Endothelial cell of umbilical vein (primary cell): Measurements from ENCODE around the gene SLC1A7. TPM values are rescaled to one million over a fixed set of nuclear protein-coding genes. Genes with fewer than 3 reads are reported as not detected.

Experiments
- BruUV-seq: library from RNA; stranded (reverse); fragments of 400-500 nt; replicated peaks from 2 replicates; lab custom pipeline; 2021; lab: Mats Ljungman, UMichigan
- CTCF ChIA-PET: fragments of 300-600, 350-600 bp; sonication (Branson Sonifier 250); formaldehyde crosslinking; loops from one replicate; lab custom pipeline; 2021; ENCODE audit warnings: antibody characterized with exemption, inconsistent platforms; lab: Charles Lee
- POLR2A ChIA-PET: fragments of 300-600, 350-600 bp; sonication (Branson Sonifier 250); formaldehyde crosslinking; loops from one replicate; lab custom pipeline; 2021; ENCODE audit warnings: antibody characterized with exemption, inconsistent platforms; lab: Charles Lee
- DNase-seq: peaks from one replicate; pipeline ENCODE4 v3.0.0-alpha.2; 2011; ENCODE audit warnings: low read depth, low spot score
- FAIRE-seq: peaks from 2 replicates; lab custom pipeline; 2011; peaks lifted over from hg19 to GRCh38; lab: Jason Lieb, UNC
- H2AFZ ChIP-seq: 2 replicates; pipeline ENCODE4 v1.6.0; 2012; ENCODE audit warnings: low read depth, low read length, control low read depth, inconsistent platforms
- H3K27ac ChIP-seq: 2 replicates; pipeline ENCODE4 v1.5.1; 2011; ENCODE audit warnings: low read depth, mild to moderate bottlenecking, control low read depth, low read length, moderate library complexity; ENCODE audit not compliant: insufficient read depth
- H3K27me3 ChIP-seq, 2 experiments: 2 replicates each; pipeline versions ENCODE4 v1.6.0 to v1.6.1; 2011; ENCODE audit warnings: low read length in 2 of 2, mixed read lengths in 1 of 2; ENCODE audit not compliant: control insufficient read depth in 2 of 2, insufficient read depth in 2 of 2
- H3K36me3 ChIP-seq, 2 experiments: 2 replicates in 1 of 2; 3 replicates in 1 of 2; pipeline ENCODE4 v1.5.1; 2011; ENCODE audit warnings: low read length in 2 of 2, mild to moderate bottlenecking in 1 of 2, moderate library complexity in 1 of 2; ENCODE audit not compliant: control insufficient read depth in 2 of 2, insufficient read depth in 2 of 2; ENCODE audit errors: extremely low read depth in 1 of 2
- H3K4me1 ChIP-seq: 3 replicates; pipeline ENCODE4 v1.5.1; 2011; ENCODE audit warnings: mild to moderate bottlenecking, low read length; ENCODE audit not compliant: control insufficient read depth, insufficient read depth; ENCODE audit errors: extremely low read depth
- H3K4me2 ChIP-seq: 2 replicates; pipeline ENCODE4 v1.6.1; 2011; ENCODE audit warnings: low read length, control low read depth, mixed read lengths; ENCODE audit not compliant: insufficient read depth
- H3K4me3 ChIP-seq, 3 experiments: fragments of 200-600 bp in 1 of 3; sonication (generic), shearing (Covaris generic) in 1 of 3; replicated peaks in 1 of 3; 2 replicates each; pipeline ENCODE4 v1.5.1; 2011 to 2016; ENCODE audit warnings: control low read depth in 3 of 3, low read length in 3 of 3, mild to moderate bottlenecking in 2 of 3, inconsistent platforms in 1 of 3, low read depth in 1 of 3, moderate library complexity in 1 of 3; ENCODE audit not compliant: insufficient read depth in 1 of 3
- H3K79me2 ChIP-seq: 2 replicates; pipeline ENCODE4 v1.6.0; 2012; ENCODE audit warnings: low read length, inconsistent platforms; ENCODE audit not compliant: control insufficient read depth, insufficient read depth
- H3K9ac ChIP-seq: replicated peaks from 2 replicates; pipeline ENCODE3; 2011; ENCODE audit warnings: low read length, control low read depth; ENCODE audit not compliant: insufficient read depth; ENCODE audit errors: extremely low read depth
- H3K9me1 ChIP-seq: replicated peaks from 3 replicates; pipeline ENCODE4 v1.6.0; 2011; ENCODE audit warnings: mild to moderate bottlenecking, low read length; ENCODE audit not compliant: control insufficient read depth, insufficient read depth; ENCODE audit errors: extremely low read depth
- H3K9me3 ChIP-seq: replicated peaks from 2 replicates; pipeline ENCODE4 v1.5.1; 2012; ENCODE audit warnings: low read length, inconsistent platforms; ENCODE audit not compliant: control insufficient read depth, insufficient read depth
- H4K20me1 ChIP-seq: replicated peaks from 2 replicates; pipeline ENCODE3; 2011; ENCODE audit warnings: mild to moderate bottlenecking, low read length; ENCODE audit not compliant: control insufficient read depth, insufficient read depth; ENCODE audit errors: extremely low read depth
- CTCF ChIP-seq, 2 donors: IDR thresholded peaks; 1 replicate in 1 of 2; 2 replicates in 1 of 2; pipeline ENCODE4 v1.5.1; 2011; ENCODE audit warnings: low read length in 2 of 2, mild to moderate bottlenecking in 2 of 2, moderate library complexity in 2 of 2, control low read depth in 1 of 2, inconsistent platforms in 1 of 2, low read depth in 1 of 2; ENCODE audit not compliant: insufficient read depth in 1 of 2; ENCODE audit errors: extremely low read depth in 1 of 2
- EZH2 ChIP-seq: IDR thresholded peaks from 2 replicates; pipeline ENCODE4 v1.6.1; 2012; ENCODE audit warnings: borderline replicate concordance, low read depth, mild to moderate bottlenecking, moderate library complexity, low read length, inconsistent platforms; ENCODE audit not compliant: severe bottlenecking
- FOS ChIP-seq: IDR thresholded peaks from 2 replicates; pipeline ENCODE4 v1.6.1; 2011; ENCODE audit warnings: mild to moderate bottlenecking, low read length, moderate library complexity, borderline replicate concordance; ENCODE audit not compliant: insufficient read depth
- GATA2 ChIP-seq: IDR thresholded peaks from 2 replicates; pipeline ENCODE4 v1.7.0; 2011; ENCODE audit warnings: low read depth, mild to moderate bottlenecking, moderate library complexity, mixed read lengths, low read length; ENCODE audit not compliant: insufficient read length, insufficient read depth
- JUN ChIP-seq: IDR thresholded peaks from 2 replicates; pipeline ENCODE4 v1.6.1; 2011; ENCODE audit warnings: borderline replicate concordance, low read depth; ENCODE audit not compliant: insufficient read length, insufficient read depth
- MAX ChIP-seq: IDR thresholded peaks from 2 replicates; pipeline ENCODE4 v1.6.1; 2011; ENCODE audit not compliant: insufficient read depth, insufficient read length
- MYC ChIP-seq: IDR thresholded peaks from one replicate; pipeline ENCODE4 v1.6.1; 2011; ENCODE audit warnings: mild to moderate bottlenecking, low read depth, low read length
- POLR2A ChIP-seq: IDR thresholded peaks from 2 replicates; pipeline ENCODE4 v1.6.1; 2012; ENCODE audit warnings: low read depth, mild to moderate bottlenecking, control low read depth, low read length
- POLR2AphosphoS5 ChIP-seq: IDR thresholded peaks from 2 replicates; pipeline ENCODE4 v1.6.1; 2012; ENCODE audit warnings: low read depth, mild to moderate bottlenecking, control low read depth, low read length, moderate library complexity; ENCODE audit not compliant: insufficient read depth
- dilution Hi-C: fragments of 300-500 bp; cut with MboI; formaldehyde crosslinking; loops from one replicate; pipeline ENCODE4 v1.15.0; 2019; ENCODE audit warnings: low sequenced_read_pairs; ENCODE audit not compliant: extremely low pct_ligation_motif_present
- intact Hi-C: fragments of 100-400 bp; cut with micrococcal nuclease; formaldehyde crosslinking; loops from one replicate; pipeline ENCODE4 v1.10.0; 2022
- polyA plus RNA-seq, 4 experiments: library from polyadenylated mRNA; depleted of rRNA in 3 of 4; stranded (reverse) in 3 of 4; unstranded in 1 of 4; fragments of >200 nt; gene quantifications; 2 replicates each; pipeline versions ENCODE4 v1.2.1 to v1.2.3, GENCODE V29; 2011 to 2012; ENCODE audit warnings: missing spikeins in 1 of 4
- total RNA-seq: library from RNA; stranded (reverse); gene quantifications from 2 replicates; pipeline ENCODE4 v1.2.3, GENCODE V29; 2021

Gene SLC1A7
- total and polyA plus RNA-seq, 2 donors (not counting 3 experiments of a cell fraction or from before 2014, with no cell fraction given): not detected

GRCh38 chr1:53188099-53188498 is 45.7 kb upstream of the SLC1A7 start:
- Histone ChIP-seq H3K79me2 (no peaks in the 10 kb centered on the region), H3K4me1 (no peaks in the 10 kb centered on the region), H3K27me3 (peaks cover 3 to 4% of the 10 kb centered on the region in 2 experiments), H4K20me1 (no peaks in the 10 kb centered on the region), H3K9me1 (no peaks in the 10 kb centered on the region), H3K27ac (no peak overlapping the region), H2AFZ (no peak overlapping the region), H3K9me3 (no peaks in the 10 kb centered on the region), H3K4me3 (no peak overlapping the region), H3K9ac (no peak overlapping the region), H3K4me2 (no peak overlapping the region), H3K36me3 (no peaks in the 10 kb centered on the region)
- no TSS peak for BruUV-seq
- CTCF ChIA-PET: no interaction called here
- DNase-seq (no peak), FAIRE-seq (no peak)
- TF ChIP-seq MYC (no peak), FOS (peak; percentile 5)
- intact Hi-C loops (no loop called here), dilution Hi-C loops (no loop called here)
- POLR2A ChIA-PET: no interaction called here

GRCh38 chr1:53187401-53187800 is 45.0 kb upstream of the SLC1A7 start:
- Histone ChIP-seq H3K27me3 (peaks cover 3 to 4% of the 10 kb centered on the region in 2 experiments), H3K4me2 (no peak overlapping the region), H3K9ac (no peak overlapping the region), H4K20me1 (no peaks in the 10 kb centered on the region), H3K4me1 (no peaks in the 10 kb centered on the region), H2AFZ (no peak overlapping the region), H3K9me1 (no peaks in the 10 kb centered on the region), H3K9me3 (no peaks in the 10 kb centered on the region), H3K36me3 (no peaks in the 10 kb centered on the region), H3K4me3 (no peak overlapping the region), H3K79me2 (no peaks in the 10 kb centered on the region), H3K27ac (no peak overlapping the region)
- CTCF ChIA-PET: interaction anchor here (1.7 to 3.9 kb wide), 2 partner anchors 282 to 345 kb away, joined by 10 to 27 read pairs; partner anchors contain the start of gene ZYG11A
- no peak for TF ChIP-seq MAX
- TF ChIP-seq FOS: no peak
- no peak for TF ChIP-seq POLR2AphosphoS5
- no peak for TF ChIP-seq CTCF (IDR thresholded peaks at IDR 0.05; ENCODE audit: extremely low read depth in 1 of 2, insufficient read depth in 1 of 2, low read depth in 1 of 2, low read length in 2 of 2)
- TF ChIP-seq EZH2: no peak
- no peak for TF ChIP-seq GATA2
- TF ChIP-seq JUN: no peak
- no peak for TF ChIP-seq MYC
- TF ChIP-seq POLR2A: no peak
- no peak for DNase-seq
- intact Hi-C loops: no loop called here
- BruUV-seq: no TSS peak
- dilution Hi-C loops: no loop called here
- POLR2A ChIA-PET: no interaction called here
- FAIRE-seq: no peak
